HepG2 (cell line): ENCODE data around the gene GTF2B. TPM values are rescaled to one million over a fixed set of nuclear protein-coding genes. Genes with fewer than 3 reads are reported as not detected.

Source experiments
- ARID2 ChIP-seq: sonication (generic); formaldehyde crosslinking; IDR thresholded peaks from 2 replicates; pipeline ENCODE4 v1.8.1; 2022; ENCODE audit warnings: mild to moderate bottlenecking, missing genetic modification reagents, borderline replicate concordance
- CCDC6 ChIP-seq: sonication (generic); formaldehyde crosslinking; IDR thresholded peaks from 2 replicates; pipeline ENCODE4 v1.8.1; 2022; ENCODE audit warnings: mild to moderate bottlenecking, missing genetic modification reagents, moderate library complexity
- CHCHD3 ChIP-seq: sonication (generic); formaldehyde crosslinking; IDR thresholded peaks from 2 replicates; pipeline ENCODE4 v1.8.0; 2022; ENCODE audit warnings: mild to moderate bottlenecking, missing genetic modification reagents, moderate library complexity
- DPF2 ChIP-seq: sonication (generic); formaldehyde crosslinking; IDR thresholded peaks from 2 replicates; pipeline ENCODE4 v1.4.0; 2020; ENCODE audit warnings: mild to moderate bottlenecking, low read depth, missing genetic modification reagents, borderline replicate concordance
- HNF4G ChIP-seq, 2 experiments: sonication (generic) in 1 of 2; formaldehyde crosslinking in 1 of 2; IDR thresholded peaks; 2 replicates each; pipeline versions ENCODE4 v1.4.0 to v1.6.1; 2011 to 2020; ENCODE audit warnings: borderline replicate concordance in 2 of 2, low read depth in 2 of 2, mild to moderate bottlenecking in 2 of 2, low read length in 1 of 2, missing genetic modification reagents in 1 of 2, moderate library complexity in 1 of 2
- HOXA5 ChIP-seq: sonication (generic); formaldehyde crosslinking; IDR thresholded peaks from 2 replicates; pipeline ENCODE4 v1.4.0; 2020; ENCODE audit warnings: missing genetic modification reagents
- HOXA9 ChIP-seq: sonication (generic); formaldehyde crosslinking; IDR thresholded peaks from 2 replicates; pipeline ENCODE4 v1.8.1; 2022; ENCODE audit warnings: missing genetic modification reagents, mild to moderate bottlenecking, moderate library complexity, borderline replicate concordance
- KLF15 ChIP-seq: sonication (generic); formaldehyde crosslinking; IDR thresholded peaks from 2 replicates; pipeline ENCODE4 v1.8.1; 2023; ENCODE audit warnings: borderline replicate concordance, mild to moderate bottlenecking, inconsistent platforms, missing genetic modification reagents, mixed read lengths
- MLXIP ChIP-seq: sonication (generic); formaldehyde crosslinking; IDR thresholded peaks from 2 replicates; pipeline ENCODE4 v1.9.0; 2021; ENCODE audit warnings: missing genetic modification reagents, borderline replicate concordance
- TBP ChIP-seq: sonication (generic); formaldehyde crosslinking; IDR thresholded peaks from 2 replicates; pipeline ENCODE4 v1.5.0; 2020; ENCODE audit warnings: missing genetic modification reagents
- ZFAT ChIP-seq: sonication (generic); formaldehyde crosslinking; conservative IDR thresholded peaks from 2 replicates; pipeline ENCODE4 v1.8.1; 2023; ENCODE audit warnings: missing genetic modification reagents, inconsistent platforms
- ZNF136 ChIP-seq: sonication (generic); formaldehyde crosslinking; IDR thresholded peaks from 2 replicates; pipeline ENCODE4 v1.8.1; 2022; ENCODE audit warnings: low read depth, mild to moderate bottlenecking, moderate library complexity, missing genetic modification reagents
- ZNF367 ChIP-seq: sonication (generic); formaldehyde crosslinking; IDR thresholded peaks from 2 replicates; pipeline ENCODE4 v1.4.0; 2020; ENCODE audit warnings: missing genetic modification reagents, borderline replicate concordance
- ZNF629 ChIP-seq: sonication (generic); formaldehyde crosslinking; conservative IDR thresholded peaks from 2 replicates; pipeline ENCODE4 v1.5.0; 2020; ENCODE audit warnings: missing genetic modification reagents
- ZNF703 ChIP-seq: sonication (generic); formaldehyde crosslinking; IDR thresholded peaks from 2 replicates; pipeline ENCODE4 v1.5.1; 2020; ENCODE audit warnings: missing genetic modification reagents, mild to moderate bottlenecking, moderate library complexity, borderline replicate concordance
- polyA plus RNA-seq, 8 experiments: library from polyadenylated mRNA; depleted of rRNA in 3 of 8; stranded (reverse) in 7 of 8; unstranded in 1 of 8; fragments of >200 nt; fragmentation: Illumina TruSeq in 4 of 8; extraction: Trizol in 4 of 8; gene quantifications; 2 replicates each; pipeline versions ENCODE4 v1.2.1 to v1.2.3, GENCODE V29; 2011 to 2016; ENCODE audit warnings: low read depth in 4 of 8, missing spikeins in 1 of 8, mixed read lengths in 1 of 8; ENCODE audit not compliant: insufficient read depth in 1 of 8
- total RNA-seq, 5 experiments: library from RNA; depleted of rRNA; stranded (reverse); fragments of >200 nt; fragmentation: Illumina TruSeq; extraction: Trizol; gene quantifications; 2 replicates each; pipeline ENCODE4 v1.2.3, GENCODE V29; 2016; ENCODE audit warnings: low read depth in 1 of 5
- TF ChIP-seq, protein P1 (sequence below): sonication (generic); formaldehyde crosslinking; IDR thresholded peaks from 2 replicates; pipeline ENCODE4 v1.4.0; 2020; ENCODE audit warnings: low read depth, missing genetic modification reagents
- TF ChIP-seq, protein P2 (sequence below): sonication (generic); formaldehyde crosslinking; IDR thresholded peaks from 2 replicates; pipeline ENCODE4 v1.9.0; 2022; ENCODE audit warnings: missing genetic modification reagents, mild to moderate bottlenecking, borderline replicate concordance

GTF2B gene
- total and polyA plus RNA-seq, 2 of the 13 experiments (the other 11 are each of a cell fraction or from before 2014, with no cell fraction given) = 31.5 to 43.4 TPM

DNA sequence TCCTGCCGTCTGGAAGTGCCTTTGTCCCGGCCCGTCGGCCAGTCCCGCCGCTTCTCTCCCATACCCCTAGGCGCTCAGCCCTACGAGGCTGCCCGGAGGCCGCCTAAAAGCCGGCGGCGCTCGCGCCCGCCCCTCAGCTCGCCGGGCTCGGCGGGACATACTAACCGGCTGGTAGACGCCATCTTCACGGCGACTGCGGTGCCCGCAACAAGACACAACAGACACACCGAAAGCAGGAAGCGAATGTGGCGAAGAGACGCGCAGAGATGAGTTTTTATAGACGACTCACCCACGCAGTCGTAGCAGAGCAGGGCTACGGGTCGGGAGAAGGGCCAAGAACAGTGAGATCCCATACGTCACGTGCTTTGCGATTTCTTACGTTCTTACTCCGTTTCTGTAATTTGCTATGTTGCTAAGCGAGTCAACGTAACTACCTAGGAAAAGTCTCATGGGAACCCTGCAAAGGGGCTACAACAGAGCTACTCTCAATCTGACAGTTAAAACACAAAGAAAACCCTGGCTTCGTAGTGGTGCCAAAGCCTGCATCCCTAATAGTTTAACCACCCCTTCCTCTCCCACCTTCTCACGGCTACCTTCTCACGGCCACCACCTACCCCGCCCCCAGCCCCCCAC, at the start of gene GTF2B (continued):
- TF ChIP-seq ZFAT (CRISPR knock-in tag) (no peak), HNF4G (IDR thresholded peaks at IDR 0.05; ENCODE audit: borderline replicate concordance, low read depth, low read length) (no peak), HNF4G (CRISPR knock-in tag; IDR thresholded peaks at IDR 0.05; ENCODE audit: borderline replicate concordance, low read depth) (no peak; the same call in 1 of the 2 replicates), CHCHD3 (no peak), DPF2 (CRISPR knock-in tag) (no peak), ZNF703 (no peak), HOXA5 (CRISPR knock-in tag) (peak; percentile 79; the same call in 1 of the 2 replicates), ZNF136 (0 out of 2 replicates have a peak, but pooled peaks have one; percentile 54), TBP (CRISPR knock-in tag) (no peak), KLF15 (no peak), ARID2 (CRISPR knock-in tag) (no peak), HOXA9 (CRISPR knock-in tag) (no peak), MLXIP (no peak), ZNF629 (CRISPR knock-in tag) (no peak; the same call in 1 of the 2 replicates), CCDC6 (CRISPR knock-in tag) (no peak), ZNF367 (CRISPR knock-in tag) (no peak)
- TF ChIP-seq, protein P1, sequence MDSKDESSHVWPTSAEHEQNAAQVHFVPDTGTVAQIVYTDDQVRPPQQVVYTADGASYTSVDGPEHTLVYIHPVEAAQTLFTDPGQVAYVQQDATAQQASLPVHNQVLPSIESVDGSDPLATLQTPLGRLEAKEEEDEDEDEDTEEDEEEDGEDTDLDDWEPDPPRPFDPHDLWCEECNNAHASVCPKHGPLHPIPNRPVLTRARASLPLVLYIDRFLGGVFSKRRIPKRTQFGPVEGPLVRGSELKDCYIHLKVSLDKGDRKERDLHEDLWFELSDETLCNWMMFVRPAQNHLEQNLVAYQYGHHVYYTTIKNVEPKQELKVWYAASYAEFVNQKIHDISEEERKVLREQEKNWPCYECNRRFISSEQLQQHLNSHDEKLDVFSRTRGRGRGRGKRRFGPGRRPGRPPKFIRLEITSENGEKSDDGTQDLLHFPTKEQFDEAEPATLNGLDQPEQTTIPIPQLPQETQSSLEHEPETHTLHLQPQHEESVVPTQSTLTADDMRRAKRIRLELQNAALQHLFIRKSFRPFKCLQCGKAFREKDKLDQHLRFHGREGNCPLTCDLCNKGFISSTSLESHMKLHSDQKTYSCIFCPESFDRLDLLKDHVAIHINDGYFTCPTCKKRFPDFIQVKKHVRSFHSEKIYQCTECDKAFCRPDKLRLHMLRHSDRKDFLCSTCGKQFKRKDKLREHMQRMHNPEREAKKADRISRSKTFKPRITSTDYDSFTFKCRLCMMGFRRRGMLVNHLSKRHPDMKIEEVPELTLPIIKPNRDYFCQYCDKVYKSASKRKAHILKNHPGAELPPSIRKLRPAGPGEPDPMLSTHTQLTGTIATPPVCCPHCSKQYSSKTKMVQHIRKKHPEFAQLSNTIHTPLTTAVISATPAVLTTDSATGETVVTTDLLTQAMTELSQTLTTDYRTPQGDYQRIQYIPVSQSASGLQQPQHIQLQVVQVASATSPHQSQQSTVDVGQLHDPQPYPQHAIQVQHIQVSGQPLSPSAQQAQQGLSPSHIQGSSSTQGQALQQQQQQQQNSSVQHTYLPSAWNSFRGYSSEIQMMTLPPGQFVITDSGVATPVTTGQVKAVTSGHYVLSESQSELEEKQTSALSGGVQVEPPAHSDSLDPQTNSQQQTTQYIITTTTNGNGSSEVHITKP (CRISPR knock-in tag) = peak; percentile 78
- TF ChIP-seq, protein P2, sequence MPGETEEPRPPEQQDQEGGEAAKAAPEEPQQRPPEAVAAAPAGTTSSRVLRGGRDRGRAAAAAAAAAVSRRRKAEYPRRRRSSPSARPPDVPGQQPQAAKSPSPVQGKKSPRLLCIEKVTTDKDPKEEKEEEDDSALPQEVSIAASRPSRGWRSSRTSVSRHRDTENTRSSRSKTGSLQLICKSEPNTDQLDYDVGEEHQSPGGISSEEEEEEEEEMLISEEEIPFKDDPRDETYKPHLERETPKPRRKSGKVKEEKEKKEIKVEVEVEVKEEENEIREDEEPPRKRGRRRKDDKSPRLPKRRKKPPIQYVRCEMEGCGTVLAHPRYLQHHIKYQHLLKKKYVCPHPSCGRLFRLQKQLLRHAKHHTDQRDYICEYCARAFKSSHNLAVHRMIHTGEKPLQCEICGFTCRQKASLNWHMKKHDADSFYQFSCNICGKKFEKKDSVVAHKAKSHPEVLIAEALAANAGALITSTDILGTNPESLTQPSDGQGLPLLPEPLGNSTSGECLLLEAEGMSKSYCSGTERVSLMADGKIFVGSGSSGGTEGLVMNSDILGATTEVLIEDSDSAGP (CRISPR knock-in tag) = peak; percentile 80
